ENCODE data around the gene C3orf52. TPM values are rescaled to one million over a fixed set of nuclear protein-coding genes. Genes with fewer than 3 reads are reported as not detected.

Gene C3orf52
- polyA plus RNA-seq, 4 donors: 4.9 to 5.8 (median 5.2) TPM

- no peak for DNase-seq (ENCODE audit: low read depth in 4 of 4, low spot score in 3 of 4)
These were observed 48.3 kb downstream of the C3orf52 start for GRCh38 chr3:112134335-112135124.

- DNase-seq (ENCODE audit: low read depth in 4 of 4, low spot score in 3 of 4): no peak
These were observed 49.9 kb downstream of the C3orf52 start for GRCh38 chr3:112136046-112136445.

- peak in 3 of 4 donors; percentile 32 to 54 (median 53) for DNase-seq (ENCODE audit: low read depth in 4 of 4, low spot score in 3 of 4)
These were observed 50.9 kb downstream of the C3orf52 start for GRCh38 chr3:112136959-112137693.

- DNase-seq (ENCODE audit: low read depth in 4 of 4, low spot score in 3 of 4): no peak
These were observed 51.6 kb downstream of the C3orf52 start for GRCh38 chr3:112137781-112138180.

- DNase-seq (ENCODE audit: low read depth in 4 of 4, low spot score in 3 of 4): no peak
These were observed 52.2 kb downstream of the C3orf52 start for GRCh38 chr3:112138219-112138969.

GRCh38 chr3:112140584-112140983, 54.4 kb downstream of the C3orf52 start:
- DNase-seq (ENCODE audit: low read depth in 4 of 4, low spot score in 3 of 4): no peak

GRCh38 chr3:112141293-112141692, 55.1 kb downstream of the C3orf52 start:
- no peak for DNase-seq (ENCODE audit: low read depth in 4 of 4, low spot score in 3 of 4)

- DNase-seq (ENCODE audit: low read depth in 4 of 4, low spot score in 3 of 4): no peak
These were observed 57.1 kb downstream of the C3orf52 start for GRCh38 chr3:112143251-112143650.

- no peak for DNase-seq (ENCODE audit: low read depth in 4 of 4, low spot score in 3 of 4)
These were observed 57.5 kb downstream of the C3orf52 start for GRCh38 chr3:112143689-112144088.

- no peak for DNase-seq (ENCODE audit: low read depth in 4 of 4, low spot score in 3 of 4)
These were observed 62.9 kb downstream of the C3orf52 start for GRCh38 chr3:112149136-112149535.

- no peak for DNase-seq (ENCODE audit: low read depth in 4 of 4, low spot score in 3 of 4)
These were observed 81.6 kb downstream of the C3orf52 start for GRCh38 chr3:112167758-112168157.

Other genes starting within 250 kb of the C3orf52 start
- gene PHLDB2, start 227.1 kb upstream of the C3orf52 start, polyA plus RNA-seq (ENCODE audit: insufficient read length in 4 of 4): 10 to 100 TPM; 80.1 to 96.5 (median 89.7) TPM
- gene ABHD10, start 107.4 kb upstream of the C3orf52 start, polyA plus RNA-seq (ENCODE audit: insufficient read length in 4 of 4): 10 to 100 TPM; 47.0 to 56.2 (median 53.1) TPM
- gene TAGLN3, start 87.5 kb upstream of the C3orf52 start, polyA plus RNA-seq (ENCODE audit: insufficient read length in 4 of 4): 1 to 10 TPM; 1.8 to 2.5 (median 2.0) TPM
- under 1 TPM in 2 of 4 donors, not detected in 2; 0.05 to 0.07 TPM for gene TMPRSS7, start 51.7 kb upstream of the C3orf52 start, polyA plus RNA-seq (ENCODE audit: insufficient read length in 4 of 4)
- gene GCSAM, start 46.9 kb downstream of the C3orf52 start, polyA plus RNA-seq (ENCODE audit: insufficient read length in 4 of 4): 1 to 10 TPM; 1.4 to 1.8 (median 1.5) TPM
- gene SLC9C1, start 207.8 kb downstream of the C3orf52 start, polyA plus RNA-seq (ENCODE audit: insufficient read length in 4 of 4): under 1 TPM; 0.58 to 0.75 (median 0.68) TPM
- gene CD200, start 246.8 kb downstream of the C3orf52 start, polyA plus RNA-seq (ENCODE audit: insufficient read length in 4 of 4): 10 to 100 TPM; 37.5 to 43.0 (median 41.2) TPM

Data from right renal pelvis (tissue), 4 donors.